NB4 (cell line): Measurements from ENCODE around the gene STAG2.
"Not testable (repeated sequence)": the region's sequence is repeated elsewhere in the genome, so short reads cannot be mapped to it uniquely, and the experiment has no call there.

Experiments used
- MYC ChIP-seq: IDR thresholded peaks from 2 replicates; pipeline ENCODE4 v1.6.1; 2011; ENCODE audit warnings: low read depth, low read length
- POLR2A ChIP-seq: IDR thresholded peaks from 2 replicates; pipeline ENCODE4 v1.6.1; 2011; ENCODE audit warnings: mild to moderate bottlenecking; ENCODE audit not compliant: insufficient read length; ENCODE audit errors: extremely low read depth
- TF ChIP-seq, protein P1 (sequence below): IDR thresholded peaks from 2 replicates; pipeline ENCODE4 v1.6.1; 2011; ENCODE audit warnings: low read depth, low read length
- TF ChIP-seq, protein P2 (sequence below): IDR thresholded peaks from one replicate; pipeline ENCODE4 v1.5.1; 2012; ENCODE audit warnings: low read depth, low read length

DNA sequence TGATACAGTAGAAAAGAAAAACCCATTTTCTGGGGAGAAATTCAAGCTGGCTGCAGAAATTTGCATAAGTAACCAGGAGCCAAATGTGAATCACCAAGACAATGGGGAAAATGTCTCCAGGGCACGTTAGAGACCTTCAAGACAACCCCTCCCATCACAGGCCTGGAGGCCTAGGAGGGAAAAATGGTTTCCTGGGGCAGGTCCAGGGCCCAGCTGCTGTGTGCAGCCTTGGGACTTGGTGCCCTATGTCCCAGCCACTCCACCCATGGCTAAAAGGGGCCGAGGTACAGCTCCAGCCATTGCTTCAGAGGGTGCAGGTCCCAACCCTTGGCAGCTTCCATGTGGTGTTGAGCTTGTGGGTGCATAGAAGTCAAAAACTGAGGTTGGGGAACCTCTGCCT lies 29.5 kb upstream of the STAG2 start:
- TF ChIP-seq, protein P1, sequence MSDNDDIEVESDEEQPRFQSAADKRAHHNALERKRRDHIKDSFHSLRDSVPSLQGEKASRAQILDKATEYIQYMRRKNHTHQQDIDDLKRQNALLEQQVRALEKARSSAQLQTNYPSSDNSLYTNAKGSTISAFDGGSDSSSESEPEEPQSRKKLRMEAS: not testable (repeated sequence)
- TF ChIP-seq, protein P2, sequence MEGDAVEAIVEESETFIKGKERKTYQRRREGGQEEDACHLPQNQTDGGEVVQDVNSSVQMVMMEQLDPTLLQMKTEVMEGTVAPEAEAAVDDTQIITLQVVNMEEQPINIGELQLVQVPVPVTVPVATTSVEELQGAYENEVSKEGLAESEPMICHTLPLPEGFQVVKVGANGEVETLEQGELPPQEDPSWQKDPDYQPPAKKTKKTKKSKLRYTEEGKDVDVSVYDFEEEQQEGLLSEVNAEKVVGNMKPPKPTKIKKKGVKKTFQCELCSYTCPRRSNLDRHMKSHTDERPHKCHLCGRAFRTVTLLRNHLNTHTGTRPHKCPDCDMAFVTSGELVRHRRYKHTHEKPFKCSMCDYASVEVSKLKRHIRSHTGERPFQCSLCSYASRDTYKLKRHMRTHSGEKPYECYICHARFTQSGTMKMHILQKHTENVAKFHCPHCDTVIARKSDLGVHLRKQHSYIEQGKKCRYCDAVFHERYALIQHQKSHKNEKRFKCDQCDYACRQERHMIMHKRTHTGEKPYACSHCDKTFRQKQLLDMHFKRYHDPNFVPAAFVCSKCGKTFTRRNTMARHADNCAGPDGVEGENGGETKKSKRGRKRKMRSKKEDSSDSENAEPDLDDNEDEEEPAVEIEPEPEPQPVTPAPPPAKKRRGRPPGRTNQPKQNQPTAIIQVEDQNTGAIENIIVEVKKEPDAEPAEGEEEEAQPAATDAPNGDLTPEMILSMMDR: not testable (repeated sequence)
- not testable (repeated sequence) for TF ChIP-seq POLR2A, MYC
